Vagina (tissue), 2 donors: ENCODE data around the gene TRAPPC5. TPM values are rescaled to one million over a fixed set of nuclear protein-coding genes. Genes with fewer than 3 reads are reported as not detected.

Experiments used
- DNase-seq, 2 donors: peaks; one replicate each; pipeline ENCODE4 v3.0.0-alpha.2; 2017; ENCODE audit errors: extremely low spot score in 2 of 2
- H3K27ac ChIP-seq: fragments of 200-600 bp; sonication (generic); one replicate; pipeline ENCODE4 v1.5.1; 2019
- H3K27me3 ChIP-seq: fragments of 200-600 bp; sonication (generic); one replicate; pipeline ENCODE4 v1.5.1; 2019
- H3K36me3 ChIP-seq, 2 donors: fragments of 200-600 bp; sonication (generic); one replicate each; pipeline ENCODE4 v1.5.1; 2017 to 2019
- H3K4me1 ChIP-seq: fragments of 200-600 bp; sonication (generic); one replicate; pipeline ENCODE4 v1.5.1; 2019
- H3K4me3 ChIP-seq, 2 donors: fragments of 200-600 bp; sonication (generic); 1 replicate in 1 of 2; 2 replicates in 1 of 2; pipeline ENCODE4 v1.5.1; 2016 to 2019
- H3K9me3 ChIP-seq: fragments of 200-600 bp; sonication (generic); one replicate; pipeline ENCODE4 v1.5.1; 2019
- CTCF ChIP-seq, 3 experiments: fragments of 450-650 bp in 2 of 3; fragments of 200-600 bp in 1 of 3; sonication (generic) in 1 of 3; IDR thresholded peaks; one replicate each; pipeline ENCODE4 v1.5.1; 2017 to 2019; ENCODE audit warnings: antibody characterized with exemption in 3 of 3, mild to moderate bottlenecking in 2 of 3, moderate library complexity in 2 of 3
- POLR2A ChIP-seq, 2 donors: fragments of 450-650 bp; IDR thresholded peaks; one replicate each; pipeline ENCODE4 v1.6.1; 2017; ENCODE audit warnings: antibody characterized with exemption in 2 of 2, mild to moderate bottlenecking in 2 of 2, moderate library complexity in 2 of 2
- POLR2AphosphoS5 ChIP-seq, 2 donors: sonication (generic); formaldehyde crosslinking; IDR thresholded peaks; one replicate each; pipeline ENCODE4 v1.9.0; 2017; ENCODE audit warnings: antibody characterized with exemption in 2 of 2, mild to moderate bottlenecking in 2 of 2, low read depth in 1 of 2; ENCODE audit not compliant: insufficient read depth in 1 of 2
- intact Hi-C: fragments of 100-400 bp; cut with DNase I; formaldehyde crosslinking; loops from one replicate; pipeline ENCODE4 v1.15.1; 2023
- total RNA-seq: library from RNA; depleted of rRNA; stranded (reverse); fragments of >200 nt; gene quantifications from one replicate; pipeline ENCODE4 v1.2.3, GENCODE V29; 2016

Gene TRAPPC5
- total RNA-seq, 1 donor from 2014 or later = 87.2 TPM

GRCh38 chr19:7639863-7640348 is 40.7 kb upstream of the TRAPPC5 start:
- intact Hi-C loops = no loop called here
- H3K27me3 ChIP-seq = peaks cover 8% of the 10 kb centered on the region
- no peaks in the 10 kb centered on the region for H3K9me3 ChIP-seq
- H3K27ac ChIP-seq = no peak overlapping the region
- H3K36me3 ChIP-seq = no peaks in the 10 kb centered on the region
- DNase-seq = no peak
- TF ChIP-seq POLR2A (IDR thresholded peaks at IDR 0.05) = no peak
- no peak for TF ChIP-seq CTCF (IDR thresholded peaks at IDR 0.05)
- TF ChIP-seq POLR2AphosphoS5 (IDR thresholded peaks at IDR 0.05; ENCODE audit: insufficient read depth in 1 of 2, low read depth in 1 of 2) = no peak
- H3K4me1 ChIP-seq = peaks cover 6% of the 10 kb centered on the region
- no peak overlapping the region for H3K4me3 ChIP-seq

- Histone ChIP-seq H3K4me1 (peaks cover 6% of the 10 kb centered on the region), H3K36me3 (no peaks in the 10 kb centered on the region), H3K9me3 (no peaks in the 10 kb centered on the region), H3K27me3 (peaks cover 8% of the 10 kb centered on the region), H3K4me3 (no peak overlapping the region), H3K27ac (no peak overlapping the region)
- intact Hi-C loops = no loop called here
- no peak for TF ChIP-seq POLR2A (IDR thresholded peaks at IDR 0.05)
- no peak for TF ChIP-seq CTCF (IDR thresholded peaks at IDR 0.05)
- TF ChIP-seq POLR2AphosphoS5 (IDR thresholded peaks at IDR 0.05; ENCODE audit: insufficient read depth in 1 of 2, low read depth in 1 of 2) = no peak
- DNase-seq = no peak
Measured at GRCh38 chr19:7640803-7641202, 39.8 kb upstream of the TRAPPC5 start.

GRCh38 chr19:7641290-7642276 is 39.0 kb upstream of the TRAPPC5 start:
- H3K27me3 ChIP-seq = peaks cover 8% of the 10 kb centered on the region
- no peaks in the 10 kb centered on the region for H3K9me3 ChIP-seq
- DNase-seq = no peak
- H3K27ac ChIP-seq = no peak overlapping the region
- no peak overlapping the region for H3K4me3 ChIP-seq
- H3K36me3 ChIP-seq = no peaks in the 10 kb centered on the region
- intact Hi-C loops = no loop called here
- TF ChIP-seq POLR2AphosphoS5 (IDR thresholded peaks at IDR 0.05; ENCODE audit: insufficient read depth in 1 of 2, low read depth in 1 of 2) = no peak
- TF ChIP-seq POLR2A (IDR thresholded peaks at IDR 0.05) = no peak
- no peak for TF ChIP-seq CTCF (IDR thresholded peaks at IDR 0.05)
- H3K4me1 ChIP-seq = peaks cover 6% of the 10 kb centered on the region

- H3K36me3 ChIP-seq = no peaks in the 10 kb centered on the region
- H3K4me3 ChIP-seq = no peak overlapping the region
- peaks cover 7% of the 10 kb centered on the region for H3K27me3 ChIP-seq
- TF ChIP-seq POLR2A (IDR thresholded peaks at IDR 0.05) (no peak), POLR2AphosphoS5 (IDR thresholded peaks at IDR 0.05; ENCODE audit: insufficient read depth in 1 of 2, low read depth in 1 of 2) (no peak), CTCF (IDR thresholded peaks at IDR 0.05) (no peak)
- no peak for DNase-seq
- H3K4me1 ChIP-seq = peaks cover 4% of the 10 kb centered on the region
- intact Hi-C loops = no loop called here
- H3K27ac ChIP-seq = no peak overlapping the region
- no peaks in the 10 kb centered on the region for H3K9me3 ChIP-seq
Measured at GRCh38 chr19:7642295-7643030, 38.2 kb upstream of the TRAPPC5 start.
